SU-DHL-6 (cell line): ENCODE results near the gene ANKRD45.

ENCODE experiments used
- CTCF ChIP-seq: fragments of 200-600 bp; sonication (generic); IDR thresholded peaks from one replicate; pipeline ENCODE4 v1.5.1; 2017; ENCODE audit warnings: antibody characterized with exemption, mild to moderate bottlenecking, low read length, moderate library complexity; ENCODE audit not compliant: insufficient read depth, poor library complexity, severe bottlenecking
- EZH2phosphoT487 ChIP-seq: fragments of 200-600 bp; sonication (generic), shearing (Covaris generic); conservative IDR thresholded peaks from 2 replicates; pipeline ENCODE4 v1.6.1; 2018; ENCODE audit warnings: mild to moderate bottlenecking, antibody characterized with exemption, low read length, moderate library complexity, mixed read lengths

DNA sequence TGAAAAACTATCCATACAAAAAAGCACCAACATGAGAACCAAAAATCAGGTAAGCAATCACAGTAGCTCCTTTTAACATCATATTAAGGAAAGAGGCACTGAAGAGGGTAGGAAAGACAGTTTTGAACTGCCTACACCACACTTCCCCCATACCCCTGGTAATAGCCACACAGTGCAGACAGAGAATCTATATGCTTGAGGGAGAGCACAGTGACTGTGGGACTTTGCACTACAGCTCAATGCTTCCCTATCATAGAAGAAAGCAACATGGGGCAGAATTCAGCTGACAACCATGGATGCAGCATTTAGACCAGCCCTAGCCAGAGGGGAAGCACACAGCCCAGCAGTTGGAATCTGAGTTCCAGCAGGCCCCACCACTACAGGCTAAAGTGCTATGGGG, 42.4 kb downstream of the ANKRD45 start:
- TF ChIP-seq CTCF, result no peak
- no peak for TF ChIP-seq EZH2phosphoT487
